ENCODE data around the gene SELENOV.
A peak's percentile ranks its signal among the peaks of the same experiment; 100 is the strongest.

Gene SELENOV, protein sequence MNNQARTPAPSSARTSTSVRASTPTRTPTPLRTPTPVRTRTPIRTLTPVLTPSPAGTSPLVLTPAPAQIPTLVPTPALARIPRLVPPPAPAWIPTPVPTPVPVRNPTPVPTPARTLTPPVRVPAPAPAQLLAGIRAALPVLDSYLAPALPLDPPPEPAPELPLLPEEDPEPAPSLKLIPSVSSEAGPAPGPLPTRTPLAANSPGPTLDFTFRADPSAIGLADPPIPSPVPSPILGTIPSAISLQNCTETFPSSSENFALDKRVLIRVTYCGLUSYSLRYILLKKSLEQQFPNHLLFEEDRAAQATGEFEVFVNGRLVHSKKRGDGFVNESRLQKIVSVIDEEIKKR

GRCh38 chr19:39514840-39515550 lies at the start of gene SELENOV:
SELENOV (plus strand) TSS chr19:39515139; CDS start chr19:39515213, 74 bp downstream.
- H3K4me1 ChIP-seq (ENCODE audit: control insufficient read depth in 2 of 2, insufficient read depth in 2 of 2, low read length in 2 of 2) = peaks cover 0 to 7% of the 10 kb centered on the region in 2 donors
- no peaks in the 10 kb centered on the region for H3K36me3 ChIP-seq (ENCODE audit: control insufficient read depth in 2 of 2, insufficient read depth in 2 of 2, low read length in 2 of 2)
- H3K9ac ChIP-seq (ENCODE audit: low read depth in 1 of 2, low read length in 2 of 2) = no peak within 1 kb of the TSS
- no peak within 1 kb of the TSS for H3K27ac ChIP-seq (ENCODE audit: low read depth in 2 of 2, low read length in 2 of 2)
- no peaks in the 10 kb centered on the region for H3K9me3 ChIP-seq (ENCODE audit: control insufficient read depth in 2 of 2, low read length in 2 of 2)
- peak within 1 kb of the TSS in 1 of 2 donors; percentile 41 for H3K4me3 ChIP-seq (ENCODE audit: low read length in 2 of 2)
- peaks cover 32 to 42% of the 10 kb centered on the region in 2 donors for H3K27me3 ChIP-seq (ENCODE audit: control insufficient read depth in 2 of 2, insufficient read depth in 2 of 2, low read length in 2 of 2)

DNA sequence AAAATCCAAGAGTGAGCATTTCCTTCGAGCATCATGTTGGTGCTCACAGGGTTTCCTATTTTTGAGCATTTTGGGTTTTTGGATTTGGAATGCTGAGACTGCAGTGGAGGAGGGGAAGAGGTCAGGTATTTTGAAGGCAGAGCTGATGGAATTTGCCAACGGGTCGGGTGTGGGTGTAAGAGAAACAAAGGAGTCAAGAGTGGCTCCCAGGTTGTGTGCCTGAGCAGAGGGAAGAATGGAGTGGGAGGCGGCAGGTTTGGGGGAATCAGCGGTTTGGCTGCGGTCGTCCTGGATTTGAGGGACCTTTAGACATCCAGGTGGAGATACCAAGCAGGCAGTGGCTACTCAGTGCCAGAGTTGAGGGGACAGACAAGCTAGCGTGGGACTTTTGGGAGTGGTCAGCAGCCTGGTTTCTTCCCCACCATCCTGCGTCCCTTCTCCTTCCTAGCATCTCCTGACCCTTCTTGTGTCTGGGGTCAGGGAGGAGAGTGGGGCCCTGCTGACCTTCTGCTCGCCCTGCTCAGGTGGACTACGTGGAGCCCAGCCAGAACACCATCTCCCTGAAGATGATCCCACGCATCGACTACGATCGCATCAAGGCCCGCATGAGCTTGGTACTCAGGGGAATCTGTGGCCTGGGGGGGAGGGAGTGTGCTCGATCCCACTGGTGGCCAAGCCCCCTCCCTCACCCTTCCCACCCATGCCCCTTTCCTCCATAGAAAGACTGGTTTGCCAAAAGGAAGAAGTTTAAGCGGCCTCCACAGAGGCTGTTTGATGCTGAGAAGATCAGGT lies 48.8 kb upstream of the SELENOV start:
- Histone ChIP-seq H3K27me3 (ENCODE audit: control insufficient read depth in 2 of 2, insufficient read depth in 2 of 2, low read length in 2 of 2) (no peaks in the 10 kb centered on the region), H3K36me3 (ENCODE audit: control insufficient read depth in 2 of 2, insufficient read depth in 2 of 2, low read length in 2 of 2) (peaks cover 61 to 67% of the 10 kb centered on the region in 2 donors), H3K9me3 (ENCODE audit: control insufficient read depth in 2 of 2, low read length in 2 of 2) (no peaks in the 10 kb centered on the region), H3K4me1 (ENCODE audit: control insufficient read depth in 2 of 2, insufficient read depth in 2 of 2, low read length in 2 of 2) (no peaks in the 10 kb centered on the region), H3K27ac (ENCODE audit: low read depth in 2 of 2, low read length in 2 of 2) (no peak overlapping the region), H3K9ac (ENCODE audit: low read depth in 1 of 2, low read length in 2 of 2) (no peak overlapping the region), H3K4me3 (ENCODE audit: low read length in 2 of 2) (no peak overlapping the region)

GRCh38 chr19:39467941-39468340 lies 47.0 kb upstream of the SELENOV start:
- Histone ChIP-seq H3K9ac (ENCODE audit: low read depth in 1 of 2, low read length in 2 of 2) (no peak overlapping the region), H3K4me3 (ENCODE audit: low read length in 2 of 2) (no peak overlapping the region), H3K27me3 (ENCODE audit: control insufficient read depth in 2 of 2, insufficient read depth in 2 of 2, low read length in 2 of 2) (no peaks in the 10 kb centered on the region), H3K9me3 (ENCODE audit: control insufficient read depth in 2 of 2, low read length in 2 of 2) (no peaks in the 10 kb centered on the region), H3K27ac (ENCODE audit: low read depth in 2 of 2, low read length in 2 of 2) (no peak overlapping the region), H3K36me3 (ENCODE audit: control insufficient read depth in 2 of 2, insufficient read depth in 2 of 2, low read length in 2 of 2) (peaks cover 76 to 80% of the 10 kb centered on the region in 2 donors), H3K4me1 (ENCODE audit: control insufficient read depth in 2 of 2, insufficient read depth in 2 of 2, low read length in 2 of 2) (no peaks in the 10 kb centered on the region)

GRCh38 chr19:39469036-39469435 lies 45.9 kb upstream of the SELENOV start:
- H3K36me3 ChIP-seq (ENCODE audit: control insufficient read depth in 2 of 2, insufficient read depth in 2 of 2, low read length in 2 of 2) = peaks cover 83 to 91% of the 10 kb centered on the region in 2 donors
- H3K27ac ChIP-seq (ENCODE audit: low read depth in 2 of 2, low read length in 2 of 2) = no peak overlapping the region
- no peaks in the 10 kb centered on the region for H3K4me1 ChIP-seq (ENCODE audit: control insufficient read depth in 2 of 2, insufficient read depth in 2 of 2, low read length in 2 of 2)
- H3K9me3 ChIP-seq (ENCODE audit: control insufficient read depth in 2 of 2, low read length in 2 of 2) = no peaks in the 10 kb centered on the region
- H3K4me3 ChIP-seq (ENCODE audit: low read length in 2 of 2) = no peak overlapping the region
- no peak overlapping the region for H3K9ac ChIP-seq (ENCODE audit: low read depth in 1 of 2, low read length in 2 of 2)
- H3K27me3 ChIP-seq (ENCODE audit: control insufficient read depth in 2 of 2, insufficient read depth in 2 of 2, low read length in 2 of 2) = no peaks in the 10 kb centered on the region

DNA sequence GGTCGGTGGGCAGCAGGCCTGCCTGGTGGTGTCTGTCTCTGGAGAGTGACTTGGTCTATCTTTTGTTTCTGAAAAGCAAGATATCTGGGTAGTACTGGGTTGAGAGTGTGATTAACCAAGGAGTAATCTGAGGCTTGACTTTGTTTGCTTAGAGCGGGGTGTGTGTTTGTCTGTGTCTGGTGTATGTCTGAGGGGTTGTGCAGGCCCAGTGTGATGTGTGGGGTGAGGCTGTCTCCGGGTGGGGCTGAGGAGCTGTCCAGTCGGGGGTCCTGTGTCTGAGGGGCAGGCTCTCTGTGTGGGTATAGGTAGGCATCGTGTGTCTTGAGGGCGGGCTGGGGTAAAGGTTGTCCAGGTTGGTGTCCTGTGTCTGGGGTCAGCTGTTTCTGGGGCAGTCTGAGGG lies 45.4 kb upstream of the SELENOV start:
- Histone ChIP-seq H3K27ac (ENCODE audit: low read depth in 2 of 2, low read length in 2 of 2) (no peak overlapping the region), H3K9ac (ENCODE audit: low read depth in 1 of 2, low read length in 2 of 2) (no peak overlapping the region), H3K9me3 (ENCODE audit: control insufficient read depth in 2 of 2, low read length in 2 of 2) (no peaks in the 10 kb centered on the region), H3K4me3 (ENCODE audit: low read length in 2 of 2) (no peak overlapping the region), H3K27me3 (ENCODE audit: control insufficient read depth in 2 of 2, insufficient read depth in 2 of 2, low read length in 2 of 2) (no peaks in the 10 kb centered on the region), H3K36me3 (ENCODE audit: control insufficient read depth in 2 of 2, insufficient read depth in 2 of 2, low read length in 2 of 2) (peaks cover 87 to 93% of the 10 kb centered on the region in 2 donors), H3K4me1 (ENCODE audit: control insufficient read depth in 2 of 2, insufficient read depth in 2 of 2, low read length in 2 of 2) (no peaks in the 10 kb centered on the region)

GRCh38 chr19:39470724-39471339 lies 44.1 kb upstream of the SELENOV start:
- H3K4me1 ChIP-seq (ENCODE audit: control insufficient read depth in 2 of 2, insufficient read depth in 2 of 2, low read length in 2 of 2) = no peaks in the 10 kb centered on the region
- no peak overlapping the region for H3K9ac ChIP-seq (ENCODE audit: low read depth in 1 of 2, low read length in 2 of 2)
- no peaks in the 10 kb centered on the region for H3K9me3 ChIP-seq (ENCODE audit: control insufficient read depth in 2 of 2, low read length in 2 of 2)
- no peak overlapping the region for H3K4me3 ChIP-seq (ENCODE audit: low read length in 2 of 2)
- H3K27me3 ChIP-seq (ENCODE audit: control insufficient read depth in 2 of 2, insufficient read depth in 2 of 2, low read length in 2 of 2) = no peaks in the 10 kb centered on the region
- peaks cover 82 to 88% of the 10 kb centered on the region in 2 donors for H3K36me3 ChIP-seq (ENCODE audit: control insufficient read depth in 2 of 2, insufficient read depth in 2 of 2, low read length in 2 of 2)
- no peak overlapping the region for H3K27ac ChIP-seq (ENCODE audit: low read depth in 2 of 2, low read length in 2 of 2)

GRCh38 chr19:39471756-39472536 lies 43.0 kb upstream of the SELENOV start:
- H3K9ac ChIP-seq (ENCODE audit: low read depth in 1 of 2, low read length in 2 of 2) = no peak overlapping the region
- no peaks in the 10 kb centered on the region for H3K9me3 ChIP-seq (ENCODE audit: control insufficient read depth in 2 of 2, low read length in 2 of 2)
- H3K4me3 ChIP-seq (ENCODE audit: low read length in 2 of 2) = no peak overlapping the region
- H3K27ac ChIP-seq (ENCODE audit: low read depth in 2 of 2, low read length in 2 of 2) = no peak overlapping the region
- H3K4me1 ChIP-seq (ENCODE audit: control insufficient read depth in 2 of 2, insufficient read depth in 2 of 2, low read length in 2 of 2) = no peaks in the 10 kb centered on the region
- no peaks in the 10 kb centered on the region for H3K27me3 ChIP-seq (ENCODE audit: control insufficient read depth in 2 of 2, insufficient read depth in 2 of 2, low read length in 2 of 2)
- peaks cover 77 to 88% of the 10 kb centered on the region in 2 donors for H3K36me3 ChIP-seq (ENCODE audit: control insufficient read depth in 2 of 2, insufficient read depth in 2 of 2, low read length in 2 of 2)

DNA sequence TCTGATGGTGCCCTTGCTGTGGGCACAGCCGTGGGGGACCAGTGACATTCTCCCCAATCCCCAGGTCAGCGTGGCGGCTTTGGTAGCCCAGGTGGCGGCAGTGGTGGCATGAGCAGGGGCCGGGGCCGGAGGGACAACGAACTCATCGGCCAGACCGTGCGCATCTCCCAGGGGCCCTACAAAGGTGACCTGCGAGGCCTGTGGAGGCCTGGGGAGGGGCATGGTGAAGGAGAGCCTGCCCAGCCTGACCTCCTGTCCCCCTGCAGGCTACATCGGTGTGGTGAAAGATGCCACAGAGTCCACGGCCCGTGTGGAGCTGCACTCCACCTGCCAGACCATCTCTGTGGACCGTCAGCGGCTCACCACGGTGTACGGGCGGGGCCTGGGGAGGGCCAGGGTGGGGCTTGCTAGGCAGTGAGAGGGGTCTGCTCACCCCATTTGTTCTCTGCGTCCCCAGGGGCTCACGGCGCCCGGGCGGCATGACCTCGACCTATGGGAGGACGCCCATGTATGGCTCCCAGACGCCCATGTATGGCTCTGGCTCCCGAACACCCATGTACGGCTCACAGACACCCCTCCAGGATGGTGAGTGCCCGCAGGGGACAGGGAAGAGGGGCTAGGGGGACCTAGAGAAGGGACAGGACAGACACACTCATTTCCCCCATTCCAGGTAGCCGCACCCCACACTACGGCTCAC lies 42.0 kb upstream of the SELENOV start:
- peaks cover 73 to 81% of the 10 kb centered on the region in 2 donors for H3K36me3 ChIP-seq (ENCODE audit: control insufficient read depth in 2 of 2, insufficient read depth in 2 of 2, low read length in 2 of 2)
- H3K27me3 ChIP-seq (ENCODE audit: control insufficient read depth in 2 of 2, insufficient read depth in 2 of 2, low read length in 2 of 2) = no peaks in the 10 kb centered on the region
- H3K27ac ChIP-seq (ENCODE audit: low read depth in 2 of 2, low read length in 2 of 2) = no peak overlapping the region
- H3K4me1 ChIP-seq (ENCODE audit: control insufficient read depth in 2 of 2, insufficient read depth in 2 of 2, low read length in 2 of 2) = no peaks in the 10 kb centered on the region
- H3K4me3 ChIP-seq (ENCODE audit: low read length in 2 of 2) = no peak overlapping the region
- H3K9me3 ChIP-seq (ENCODE audit: control insufficient read depth in 2 of 2, low read length in 2 of 2) = no peaks in the 10 kb centered on the region
- no peak overlapping the region for H3K9ac ChIP-seq (ENCODE audit: low read depth in 1 of 2, low read length in 2 of 2)

- Histone ChIP-seq H3K4me1 (ENCODE audit: control insufficient read depth in 2 of 2, insufficient read depth in 2 of 2, low read length in 2 of 2) (no peaks in the 10 kb centered on the region), H3K9ac (ENCODE audit: low read depth in 1 of 2, low read length in 2 of 2) (no peak overlapping the region), H3K4me3 (ENCODE audit: low read length in 2 of 2) (no peak overlapping the region), H3K27me3 (ENCODE audit: control insufficient read depth in 2 of 2, insufficient read depth in 2 of 2, low read length in 2 of 2) (no peaks in the 10 kb centered on the region), H3K9me3 (ENCODE audit: control insufficient read depth in 2 of 2, low read length in 2 of 2) (no peaks in the 10 kb centered on the region), H3K27ac (ENCODE audit: low read depth in 2 of 2, low read length in 2 of 2) (no peak overlapping the region), H3K36me3 (ENCODE audit: control insufficient read depth in 2 of 2, insufficient read depth in 2 of 2, low read length in 2 of 2) (peaks cover 67 to 75% of the 10 kb centered on the region in 2 donors)
Measured at GRCh38 chr19:39473443-39473960, 41.4 kb upstream of the SELENOV start.
